IMR-90 (cell line): ENCODE results near the gene EIF4A2. TPM values are rescaled to one million over a fixed set of nuclear protein-coding genes. Genes with fewer than 3 reads are reported as not detected.

Experiments used
- ATAC-seq: fragments of 200-7000 bp; cut with Tn5 transposase; 2 replicates; pipeline ENCODE4 v1.9.1; 2020; ENCODE audit warnings: low read depth, mild to moderate bottlenecking, moderate library complexity
- BruUV-seq: library from RNA; stranded (reverse); fragments of 400-500 nt; replicated peaks from 2 replicates; lab custom pipeline; 2021; lab: Mats Ljungman, UMichigan
- CTCF ChIA-PET: fragments of 300-600 bp; formaldehyde crosslinking; extraction: SDS; loops from one replicate; lab custom pipeline; 2021; ENCODE audit warnings: antibody characterized with exemption; lab: Yijun Ruan, JAX
- POLR2A ChIA-PET: fragments of 300-600 bp; sonication (Branson Sonifier 250); formaldehyde crosslinking; loops from one replicate; lab custom pipeline; 2022; ENCODE audit warnings: antibody characterized with exemption; ENCODE audit not compliant: unreplicated experiment; lab: Charles Lee
- DNase-seq: peaks from one replicate; pipeline ENCODE4 v3.0.0; 2013
- H2AFZ ChIP-seq: replicated peaks from 2 replicates; pipeline ENCODE3; 2013; ENCODE audit warnings: low read length, mild to moderate bottlenecking; ENCODE audit not compliant: poor library complexity
- H2AK5ac ChIP-seq: 2 replicates; pipeline ENCODE4 v1.6.1; 2013; ENCODE audit warnings: low read depth, low read length, inconsistent platforms
- H2AK9ac ChIP-seq: replicated peaks from 2 replicates; pipeline ENCODE3; 2013; ENCODE audit warnings: mild to moderate bottlenecking, low read depth, low read length, moderate library complexity; ENCODE audit not compliant: poor library complexity
- H2BK120ac ChIP-seq: 2 replicates; pipeline ENCODE4 v1.6.1; 2013; ENCODE audit warnings: low read depth, low read length, inconsistent platforms
- H2BK15ac ChIP-seq: 3 replicates; pipeline ENCODE4 v1.6.1; 2013; ENCODE audit warnings: low read depth, low read length, inconsistent platforms
- H2BK20ac ChIP-seq: 2 replicates; pipeline ENCODE4 v1.6.1; 2013; ENCODE audit warnings: low read depth, mild to moderate bottlenecking, inconsistent platforms, low read length, moderate library complexity
- H2BK5ac ChIP-seq: 2 replicates; pipeline ENCODE4 v1.6.1; 2013; ENCODE audit warnings: mild to moderate bottlenecking, low read depth, low read length, inconsistent platforms; ENCODE audit not compliant: poor library complexity, severe bottlenecking
- H3K14ac ChIP-seq: replicated peaks from 2 replicates; pipeline ENCODE4 v1.6.1; 2013; ENCODE audit warnings: low read depth, low read length, inconsistent platforms
- H3K18ac ChIP-seq: 2 replicates; pipeline ENCODE4 v1.6.1; 2013; ENCODE audit warnings: low read depth, low read length, control low read depth
- H3K23ac ChIP-seq: 2 replicates; pipeline ENCODE4 v1.6.1; 2013; ENCODE audit warnings: low read depth, low read length, inconsistent platforms
- H3K27ac ChIP-seq: 2 replicates; pipeline ENCODE4 v1.5.1; 2013; ENCODE audit warnings: mild to moderate bottlenecking, control low read depth, low read length; ENCODE audit not compliant: insufficient read depth
- H3K27me3 ChIP-seq: 2 replicates; pipeline ENCODE4 v1.6.1; 2013; ENCODE audit warnings: low read length; ENCODE audit not compliant: control insufficient read depth, insufficient read depth
- H3K36me3 ChIP-seq: 2 replicates; pipeline ENCODE4 v1.6.1; 2013; ENCODE audit warnings: low read length, mixed read lengths; ENCODE audit not compliant: control insufficient read depth, insufficient read depth
- H3K4ac ChIP-seq: 2 replicates; pipeline ENCODE4 v1.6.1; 2013; ENCODE audit warnings: low read depth, low read length, inconsistent platforms
- H3K4me1 ChIP-seq: 2 replicates; pipeline ENCODE4 v1.6.1; 2013; ENCODE audit warnings: low read length, mixed read lengths; ENCODE audit not compliant: control insufficient read depth, insufficient read depth
- H3K4me2 ChIP-seq: 2 replicates; pipeline ENCODE4 v1.6.1; 2013; ENCODE audit warnings: low read depth, mild to moderate bottlenecking, control low read depth, low read length, moderate library complexity
- H3K4me3 ChIP-seq: 2 replicates; pipeline ENCODE4 v1.5.1; 2013; ENCODE audit warnings: low read depth, mild to moderate bottlenecking, control low read depth, low read length, moderate library complexity; ENCODE audit not compliant: insufficient read depth
- H3K56ac ChIP-seq: 2 replicates; pipeline ENCODE4 v1.6.1; 2013; ENCODE audit warnings: low read length, inconsistent platforms; ENCODE audit not compliant: insufficient read depth; ENCODE audit errors: extremely low read depth
- H3K79me1 ChIP-seq, 2 experiments: 2 replicates each; pipeline ENCODE4 v1.6.1; 2013; ENCODE audit warnings: low read length in 2 of 2, inconsistent platforms in 1 of 2, low read depth in 1 of 2
- H3K9ac ChIP-seq: 2 replicates; pipeline ENCODE4 v1.6.1; 2013; ENCODE audit warnings: low read depth, low read length, control low read depth
- H3K9me1 ChIP-seq: 2 replicates; pipeline ENCODE4 v1.6.1; 2013; ENCODE audit warnings: low read length, inconsistent platforms; ENCODE audit not compliant: insufficient read depth
- H3K9me3 ChIP-seq: 2 replicates; pipeline ENCODE4 v1.6.1; 2013; ENCODE audit warnings: low read length; ENCODE audit not compliant: control insufficient read depth, insufficient read depth
- H4K20me1 ChIP-seq: 2 replicates; pipeline ENCODE4 v1.6.1; 2013; ENCODE audit warnings: low read length, inconsistent platforms; ENCODE audit not compliant: insufficient read depth
- H4K5ac ChIP-seq: 2 replicates; pipeline ENCODE4 v1.6.1; 2013; ENCODE audit warnings: mild to moderate bottlenecking, low read depth, low read length, control low read depth
- H4K8ac ChIP-seq, 2 experiments: 2 replicates each; pipeline ENCODE4 v1.6.1; 2013; ENCODE audit warnings: low read depth in 2 of 2, low read length in 2 of 2, control low read depth in 1 of 2, inconsistent platforms in 1 of 2
- H4K91ac ChIP-seq: 2 replicates; pipeline ENCODE4 v1.6.1; 2013; ENCODE audit warnings: low read depth, low read length, inconsistent platforms; ENCODE audit not compliant: insufficient read depth
- POLR2A ChIP-seq: IDR thresholded peaks from 2 replicates; pipeline ENCODE4 v1.6.1; 2012; ENCODE audit warnings: mild to moderate bottlenecking, low read depth, low read length
- SMC3 ChIP-seq: fragments of 150-350 bp; IDR thresholded peaks from 2 replicates; pipeline ENCODE4 v1.6.1; 2016; ENCODE audit warnings: low read depth, mild to moderate bottlenecking, antibody characterized with exemption, low read length, moderate library complexity
- WGBS, 2 experiments: methylation state at CpG; one replicate each; pipeline versions ENCODE4 v1.1.5 to v1.1.7; 2013; ENCODE audit warnings: missing lambda C conversion rate in 2 of 2; ENCODE audit not compliant: insufficient read length in 1 of 2; ENCODE audit errors: extremely low coverage in 2 of 2; 5-methylcytosine and 5-hydroxymethylcytosine counted together
- dilution Hi-C: fragments of 300-500 bp; cut with HindIII; formaldehyde crosslinking; loops from one replicate; pipeline ENCODE4 v1.14.3; 2018; ENCODE audit warnings: low sequenced_read_pairs; ENCODE audit not compliant: unreplicated experiment
- in situ Hi-C: fragments of 300-500 bp; cut with MboI; formaldehyde crosslinking; loops from 3 replicates; pipeline ENCODE4 v1.14.3; 2019; ENCODE audit warnings: low sequenced_read_pairs, inconsistent platforms, mixed read lengths
- intact Hi-C: fragments of 100-400 bp; cut with micrococcal nuclease; formaldehyde crosslinking; loops from 2 replicates; pipeline ENCODE4 v1.10.0; 2022
- polyA plus RNA-seq, 3 experiments: library from polyadenylated mRNA; depleted of rRNA; stranded (reverse); fragments of >200 nt; gene quantifications; 2 replicates each; pipeline ENCODE4 v1.2.3, GENCODE V29; 2012; ENCODE audit warnings: low replicate concordance in 1 of 3
- total RNA-seq: library from RNA; depleted of rRNA; stranded (reverse); fragments of >200 nt; gene quantifications from 2 replicates; pipeline ENCODE4 v1.2.3, GENCODE V29; 2012

EIF4A2 gene
- total and polyA plus RNA-seq, 2 of the 4 experiments (the other 2 are of a cell fraction): 310 to 320 TPM

GRCh38 chr3:186779204-186779603 is 4.2 kb upstream of the EIF4A2 start:
- intact Hi-C loops (no loop called here), dilution Hi-C loops (no loop called here), in situ Hi-C loops (no loop called here)
- Histone ChIP-seq H3K27me3 (no peaks in the 10 kb centered on the region), H3K79me1 (peaks cover 0 to 7% of the 10 kb centered on the region in 2 experiments; a peak in 3 of 4 replicates), H2AFZ (no peak overlapping the region), H3K4me1 (no peaks in the 10 kb centered on the region), H3K4ac (no peak overlapping the region), H2BK5ac (no peak overlapping the region), H3K18ac (no peak overlapping the region), H3K4me3 (no peak overlapping the region), H2AK5ac (no peak overlapping the region), H3K23ac (no peak overlapping the region), H2BK20ac (no peak overlapping the region), H3K36me3 (peaks cover 1% of the 10 kb centered on the region), H2BK15ac (no peak overlapping the region), H4K8ac (no peak overlapping the region), H2AK9ac (no peak overlapping the region), H4K5ac (no peak overlapping the region), H3K9ac (no peak overlapping the region), H3K56ac (no peak overlapping the region), H4K91ac (no peak overlapping the region), H3K9me3 (no peaks in the 10 kb centered on the region), H3K14ac (no peak overlapping the region), H2BK120ac (no peak overlapping the region), H3K9me1 (no peaks in the 10 kb centered on the region), H4K20me1 (peaks cover 7% of the 10 kb centered on the region), H3K27ac (no peak overlapping the region), H3K4me2 (no peak overlapping the region)
- TF ChIP-seq SMC3 (no peak), POLR2A (no peak)
- WGBS, 2 experiments: no CpG with 5 or more reads among the region's 5 CpGs
- ATAC-seq: no peak
- no TSS peak for BruUV-seq
- CTCF ChIA-PET: no interaction called here
- POLR2A ChIA-PET: no interaction called here
- DNase-seq: no peak
